Effector memory CD4-positive, alpha-beta T cell (primary cell): Measurements from ENCODE around the gene VPS35L.

ENCODE experiments used
- DNase-seq, 3 donors: peaks; one replicate each; pipeline ENCODE4 v3.0.0-alpha.2; 2020
- H3K27ac ChIP-seq: 2 replicates; pipeline ENCODE4 v1.7.0; 2013; ENCODE audit warnings: mild to moderate bottlenecking, low read length, moderate library complexity; ENCODE audit not compliant: insufficient read depth, poor library complexity, severe bottlenecking
- H3K27me3 ChIP-seq: replicated peaks from 2 replicates; pipeline ENCODE4 v1.7.0; 2013; ENCODE audit warnings: mild to moderate bottlenecking, low read length; ENCODE audit not compliant: insufficient read depth, control insufficient read depth, poor library complexity, severe bottlenecking
- H3K36me3 ChIP-seq: 2 replicates; pipeline ENCODE4 v1.7.0; 2013; ENCODE audit warnings: mild to moderate bottlenecking, low read length, moderate library complexity; ENCODE audit not compliant: control insufficient read depth, insufficient read depth
- H3K4me1 ChIP-seq: 2 replicates; pipeline ENCODE4 v1.7.0; 2013; ENCODE audit warnings: low read length, mild to moderate bottlenecking; ENCODE audit not compliant: control insufficient read depth, insufficient read depth, poor library complexity, severe bottlenecking
- H3K4me3 ChIP-seq: 2 replicates; pipeline ENCODE4 v1.7.0; 2013; ENCODE audit warnings: low read length, low read depth, mild to moderate bottlenecking; ENCODE audit not compliant: insufficient read depth, poor library complexity, severe bottlenecking
- H3K9me3 ChIP-seq: 2 replicates; pipeline ENCODE4 v1.7.0; 2013; ENCODE audit warnings: mild to moderate bottlenecking, low read length, moderate library complexity; ENCODE audit not compliant: control insufficient read depth

VPS35L gene

GRCh38 chr16:19698480-19699465, 143.3 kb downstream of the VPS35L start:
- no peak for DNase-seq
- H3K9me3 ChIP-seq = no peaks in the 10 kb centered on the region
- no peaks in the 10 kb centered on the region for H3K27me3 ChIP-seq
- no peak overlapping the region for H3K4me3 ChIP-seq
- H3K36me3 ChIP-seq = peaks cover 8% of the 10 kb centered on the region
- H3K4me1 ChIP-seq = peaks cover 37% of the 10 kb centered on the region
- no peak overlapping the region for H3K27ac ChIP-seq

GRCh38 chr16:19699472-19699871, 144.0 kb downstream of the VPS35L start:
- no peak overlapping the region for H3K4me3 ChIP-seq
- H3K4me1 ChIP-seq = peaks cover 37% of the 10 kb centered on the region
- no peak for DNase-seq
- H3K36me3 ChIP-seq = peaks cover 8% of the 10 kb centered on the region
- H3K27me3 ChIP-seq = no peaks in the 10 kb centered on the region
- H3K27ac ChIP-seq = no peak overlapping the region
- H3K9me3 ChIP-seq = no peaks in the 10 kb centered on the region

- Histone ChIP-seq H3K27me3 (no peaks in the 10 kb centered on the region), H3K36me3 (peaks cover 16% of the 10 kb centered on the region), H3K9me3 (no peaks in the 10 kb centered on the region), H3K27ac (no peak overlapping the region), H3K4me3 (no peak overlapping the region), H3K4me1 (peaks cover 35% of the 10 kb centered on the region)
- DNase-seq = no peak
Observed at GRCh38 chr16:19700319-19700781, 144.8 kb downstream of the VPS35L start.

- no peak overlapping the region for H3K4me3 ChIP-seq
- peaks cover 29% of the 10 kb centered on the region for H3K4me1 ChIP-seq
- no peaks in the 10 kb centered on the region for H3K27me3 ChIP-seq
- peaks cover 24% of the 10 kb centered on the region for H3K36me3 ChIP-seq
- no peak for DNase-seq
- H3K27ac ChIP-seq = no peak overlapping the region
- H3K9me3 ChIP-seq = no peaks in the 10 kb centered on the region
Observed at GRCh38 chr16:19701091-19701490, 145.6 kb downstream of the VPS35L start.

GRCh38 chr16:19703172-19703889, 147.8 kb downstream of the VPS35L start:
- Histone ChIP-seq H3K4me1 (peaks cover 7% of the 10 kb centered on the region), H3K27ac (no peak overlapping the region), H3K4me3 (no peak overlapping the region), H3K27me3 (no peaks in the 10 kb centered on the region), H3K9me3 (no peaks in the 10 kb centered on the region), H3K36me3 (peaks cover 26% of the 10 kb centered on the region)
- DNase-seq = no peak

GRCh38 chr16:19704321-19705145, 149.0 kb downstream of the VPS35L start:
- DNase-seq = no peak
- Histone ChIP-seq H3K4me1 (no peaks in the 10 kb centered on the region), H3K36me3 (peaks cover 36% of the 10 kb centered on the region), H3K9me3 (no peaks in the 10 kb centered on the region), H3K27me3 (no peaks in the 10 kb centered on the region), H3K4me3 (no peak overlapping the region), H3K27ac (no peak overlapping the region)

- Histone ChIP-seq H3K9me3 (no peaks in the 10 kb centered on the region), H3K27ac (no peak overlapping the region), H3K36me3 (peaks cover 42% of the 10 kb centered on the region), H3K27me3 (no peaks in the 10 kb centered on the region), H3K4me1 (no peaks in the 10 kb centered on the region), H3K4me3 (no peak overlapping the region)
- DNase-seq = no peak
Observed at GRCh38 chr16:19705146-19705501, 149.6 kb downstream of the VPS35L start.

GRCh38 chr16:19705843-19706242, 150.3 kb downstream of the VPS35L start:
- Histone ChIP-seq H3K27ac (no peak overlapping the region), H3K9me3 (no peaks in the 10 kb centered on the region), H3K27me3 (no peaks in the 10 kb centered on the region), H3K4me3 (no peak overlapping the region), H3K4me1 (no peaks in the 10 kb centered on the region), H3K36me3 (peaks cover 44% of the 10 kb centered on the region)
- no peak for DNase-seq

- no peaks in the 10 kb centered on the region for H3K4me1 ChIP-seq
- DNase-seq = no peak
- no peaks in the 10 kb centered on the region for H3K9me3 ChIP-seq
- H3K27me3 ChIP-seq = no peaks in the 10 kb centered on the region
- H3K4me3 ChIP-seq = no peak overlapping the region
- no peak overlapping the region for H3K27ac ChIP-seq
- H3K36me3 ChIP-seq = peaks cover 44% of the 10 kb centered on the region
Observed at GRCh38 chr16:19706846-19707245, 151.3 kb downstream of the VPS35L start.
